SIG-M5 treated with dmso at 0.1 percent for 504 hours (cell line): ENCODE results near the gene BPIFB6.

Source experiments
- DNase-seq: peaks from one replicate; lab custom pipeline; 2025; ENCODE audit not compliant: unreplicated experiment; lab: John Stamatoyannopoulos, UW

BPIFB6 gene

GRCh38 chr20:33059741-33060390, 28.4 kb downstream of the BPIFB6 start:
- DNase-seq: no peak

- no peak for DNase-seq
Measured at GRCh38 chr20:33061658-33062028, 30.2 kb downstream of the BPIFB6 start.

- DNase-seq: no peak
Measured at GRCh38 chr20:33062105-33062824, 30.8 kb downstream of the BPIFB6 start.

GRCh38 chr20:33062825-33063149, 31.3 kb downstream of the BPIFB6 start:
- no peak for DNase-seq

- no peak for DNase-seq
Measured at GRCh38 chr20:33063271-33063670, 31.8 kb downstream of the BPIFB6 start.

GRCh38 chr20:33064572-33065287, 33.3 kb downstream of the BPIFB6 start:
- no peak for DNase-seq

- no peak for DNase-seq
Measured at GRCh38 chr20:33065785-33066184, 34.3 kb downstream of the BPIFB6 start.

GRCh38 chr20:33067806-33068205, 36.4 kb downstream of the BPIFB6 start:
- no peak for DNase-seq

- DNase-seq: no peak
Measured at GRCh38 chr20:33068251-33068939, 36.9 kb downstream of the BPIFB6 start.

- DNase-seq: no peak
Measured at GRCh38 chr20:33069673-33070072, 38.2 kb downstream of the BPIFB6 start.

GRCh38 chr20:33070111-33071053, 38.9 kb downstream of the BPIFB6 start:
- no peak for DNase-seq

GRCh38 chr20:33071198-33071597, 39.8 kb downstream of the BPIFB6 start:
- DNase-seq: no peak

GRCh38 chr20:33072362-33072761, 40.9 kb downstream of the BPIFB6 start:
- DNase-seq: no peak

- DNase-seq: no peak
Measured at GRCh38 chr20:33072813-33073212, 41.4 kb downstream of the BPIFB6 start.

- DNase-seq: no peak
Measured at GRCh38 chr20:33074675-33075074, 43.2 kb downstream of the BPIFB6 start.

- no peak for DNase-seq
Measured at GRCh38 chr20:33075281-33075680, 43.8 kb downstream of the BPIFB6 start.

GRCh38 chr20:33076662-33077372, 45.4 kb downstream of the BPIFB6 start:
- DNase-seq: no peak

- no peak for DNase-seq
Measured at GRCh38 chr20:33079259-33079658, 47.8 kb downstream of the BPIFB6 start, which contains the start of gene BPIFB4. TSS of gene BPIFB4 (plus strand) at chr20:33079643. CDS start at chr20:33081527, 1,884 bp downstream.

GRCh38 chr20:33081411-33082154, 50.1 kb downstream of the BPIFB6 start:
- DNase-seq: no peak
